HepG2 (cell line): ENCODE results near the gene CASP5.

Experiments used
- BRF2 ChIP-seq: sonication (generic); formaldehyde crosslinking; IDR thresholded peaks from 2 replicates; pipeline ENCODE4 v1.8.1; 2022; ENCODE audit warnings: mild to moderate bottlenecking, missing genetic modification reagents
- EZH2 ChIP-seq: conservative IDR thresholded peaks from 2 replicates; pipeline ENCODE4 v1.6.1; 2012; ENCODE audit warnings: mild to moderate bottlenecking, low read depth, low read length, moderate library complexity
- JUN ChIP-seq: sonication (generic); formaldehyde crosslinking; IDR thresholded peaks from 2 replicates; pipeline ENCODE4 v1.4.0; 2020; ENCODE audit warnings: mild to moderate bottlenecking, missing genetic modification reagents
- MAX ChIP-seq: IDR thresholded peaks from 2 replicates; pipeline ENCODE4 v1.6.1; 2012; ENCODE audit warnings: inconsistent platforms
- PAWR ChIP-seq: sonication (generic); formaldehyde crosslinking; IDR thresholded peaks from 2 replicates; pipeline ENCODE4 v1.4.0; 2020; ENCODE audit warnings: missing genetic modification reagents, mild to moderate bottlenecking, borderline replicate concordance
- POLR2AphosphoS5 ChIP-seq: IDR thresholded peaks from 2 replicates; pipeline ENCODE4 v1.6.1; 2012; ENCODE audit warnings: low read depth, low read length
- TEAD3 ChIP-seq: optimal IDR thresholded peaks from 2 replicates; pipeline ENCODE3; 2016; ENCODE audit warnings: borderline replicate concordance
- ZBTB8A ChIP-seq: sonication (generic); formaldehyde crosslinking; IDR thresholded peaks from 2 replicates; pipeline ENCODE4 v1.4.0; 2020; ENCODE audit warnings: mild to moderate bottlenecking, low read depth, missing genetic modification reagents, borderline replicate concordance
- ZNF160 ChIP-seq: sonication (generic); formaldehyde crosslinking; IDR thresholded peaks from 2 replicates; pipeline ENCODE4 v1.8.0; 2022; ENCODE audit warnings: mild to moderate bottlenecking, inconsistent platforms, missing genetic modification reagents
- ZNF251 ChIP-seq: sonication (generic); formaldehyde crosslinking; IDR thresholded peaks from 2 replicates; pipeline ENCODE4 v1.9.0; 2021; ENCODE audit warnings: mild to moderate bottlenecking, missing genetic modification reagents
- ZNF431 ChIP-seq: sonication (generic); formaldehyde crosslinking; IDR thresholded peaks from 2 replicates; pipeline ENCODE4 v1.9.0; 2022; ENCODE audit warnings: missing genetic modification reagents, low read depth, mild to moderate bottlenecking, borderline replicate concordance
- TF ChIP-seq, protein P1 (sequence below): sonication (generic); formaldehyde crosslinking; IDR thresholded peaks from 2 replicates; pipeline ENCODE4 v1.4.0; 2020; ENCODE audit warnings: missing genetic modification reagents

DNA sequence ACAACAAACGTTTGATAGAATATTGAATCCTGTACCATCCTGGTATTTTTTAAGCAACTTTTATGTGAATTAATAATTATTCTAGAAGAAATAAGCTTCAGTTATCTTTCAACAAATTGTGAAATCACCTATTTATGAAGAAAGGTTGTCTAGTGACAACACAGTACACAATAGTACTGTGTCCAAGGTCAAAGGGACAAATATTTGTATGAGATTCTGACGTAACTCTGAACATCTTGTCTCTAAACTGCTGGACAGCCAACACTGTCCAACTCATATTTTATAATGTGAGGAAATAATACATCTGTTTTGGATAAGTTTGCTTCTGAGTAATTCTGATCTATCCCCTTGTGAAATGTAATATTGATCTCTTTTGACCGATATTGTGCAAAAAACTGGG, 18.9 kb downstream of the CASP5 start:
- TF ChIP-seq MAX (no peak), ZBTB8A (CRISPR knock-in tag) (no peak), PAWR (no peak), TEAD3 (CRISPR knock-in tag) (no peak), POLR2AphosphoS5 (no peak), ZNF431 (CRISPR knock-in tag) (no peak), EZH2 (no peak), BRF2 (CRISPR knock-in tag) (no peak), ZNF251 (no peak), ZNF160 (CRISPR knock-in tag) (no peak), JUN (CRISPR knock-in tag) (no peak)
- TF ChIP-seq, protein P1, sequence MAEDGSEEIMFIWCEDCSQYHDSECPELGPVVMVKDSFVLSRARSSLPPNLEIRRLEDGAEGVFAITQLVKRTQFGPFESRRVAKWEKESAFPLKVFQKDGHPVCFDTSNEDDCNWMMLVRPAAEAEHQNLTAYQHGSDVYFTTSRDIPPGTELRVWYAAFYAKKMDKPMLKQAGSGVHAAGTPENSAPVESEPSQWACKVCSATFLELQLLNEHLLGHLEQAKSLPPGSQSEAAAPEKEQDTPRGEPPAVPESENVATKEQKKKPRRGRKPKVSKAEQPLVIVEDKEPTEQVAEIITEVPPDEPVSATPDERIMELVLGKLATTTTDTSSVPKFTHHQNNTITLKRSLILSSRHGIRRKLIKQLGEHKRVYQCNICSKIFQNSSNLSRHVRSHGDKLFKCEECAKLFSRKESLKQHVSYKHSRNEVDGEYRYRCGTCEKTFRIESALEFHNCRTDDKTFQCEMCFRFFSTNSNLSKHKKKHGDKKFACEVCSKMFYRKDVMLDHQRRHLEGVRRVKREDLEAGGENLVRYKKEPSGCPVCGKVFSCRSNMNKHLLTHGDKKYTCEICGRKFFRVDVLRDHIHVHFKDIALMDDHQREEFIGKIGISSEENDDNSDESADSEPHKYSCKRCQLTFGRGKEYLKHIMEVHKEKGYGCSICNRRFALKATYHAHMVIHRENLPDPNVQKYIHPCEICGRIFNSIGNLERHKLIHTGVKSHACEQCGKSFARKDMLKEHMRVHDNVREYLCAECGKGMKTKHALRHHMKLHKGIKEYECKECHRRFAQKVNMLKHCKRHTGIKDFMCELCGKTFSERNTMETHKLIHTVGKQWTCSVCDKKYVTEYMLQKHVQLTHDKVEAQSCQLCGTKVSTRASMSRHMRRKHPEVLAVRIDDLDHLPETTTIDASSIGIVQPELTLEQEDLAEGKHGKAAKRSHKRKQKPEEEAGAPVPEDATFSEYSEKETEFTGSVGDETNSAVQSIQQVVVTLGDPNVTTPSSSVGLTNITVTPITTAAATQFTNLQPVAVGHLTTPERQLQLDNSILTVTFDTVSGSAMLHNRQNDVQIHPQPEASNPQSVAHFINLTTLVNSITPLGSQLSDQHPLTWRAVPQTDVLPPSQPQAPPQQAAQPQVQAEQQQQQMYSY (CRISPR knock-in tag) = no peak
